Measurements from ENCODE around the gene C1orf35.

C1orf35 gene

DNA sequence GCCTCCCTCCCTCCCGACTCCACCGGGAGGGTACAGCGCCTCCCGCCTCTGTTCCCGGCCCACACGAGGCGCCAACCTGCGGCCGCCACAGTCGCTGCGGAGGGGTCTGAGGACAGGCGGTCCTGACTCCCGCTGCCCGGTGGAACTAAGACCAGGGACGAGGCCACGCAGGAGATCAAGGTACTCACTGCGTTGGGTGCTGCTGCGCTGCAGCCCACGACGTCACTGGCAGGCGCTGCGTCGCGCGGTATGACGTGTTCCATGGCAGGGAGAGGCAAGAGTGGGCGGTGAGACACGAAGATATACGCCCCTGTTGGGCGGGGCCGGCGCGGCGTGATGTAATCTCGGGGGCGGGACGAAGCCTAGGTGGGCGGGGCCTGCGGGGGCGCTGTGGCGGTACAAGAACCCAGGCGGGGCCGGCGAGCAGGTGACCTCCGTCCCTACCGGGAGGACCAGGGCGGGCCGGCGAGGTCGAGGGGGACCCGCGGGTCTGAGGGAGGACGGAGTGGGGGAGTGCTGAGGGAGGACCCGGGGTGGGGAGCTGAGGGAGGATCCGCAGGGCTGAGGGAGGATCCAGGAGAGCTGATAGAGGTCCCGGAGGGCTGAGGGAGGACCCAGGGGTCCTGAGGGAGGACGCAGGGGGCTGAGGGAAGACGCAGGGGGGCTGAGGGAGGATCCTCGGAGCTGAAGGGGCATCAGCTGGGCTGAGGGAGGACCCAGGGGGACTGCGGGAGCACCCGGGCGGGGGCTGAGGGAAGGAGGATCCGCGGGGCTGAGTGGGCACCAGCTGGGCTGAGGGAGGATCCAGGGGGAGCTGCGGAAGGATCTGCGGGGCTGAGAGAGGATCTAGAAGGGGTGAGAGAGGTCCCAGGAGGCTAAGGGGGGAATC, 6.2 kb upstream of the C1orf35 start, which contains the start of gene MRPL55:
TSS of gene MRPL55 (minus strand) at position 227 of the 889 bp plus-strand sequence. CDS start 1,039 bp downstream, outside the sequence.
- peak; percentile 96 to 97 for DNase-seq

- no peak for DNase-seq
Observed at GRCh38 chr1:228108742-228109072, 5.6 kb upstream of the C1orf35 start.

DNA sequence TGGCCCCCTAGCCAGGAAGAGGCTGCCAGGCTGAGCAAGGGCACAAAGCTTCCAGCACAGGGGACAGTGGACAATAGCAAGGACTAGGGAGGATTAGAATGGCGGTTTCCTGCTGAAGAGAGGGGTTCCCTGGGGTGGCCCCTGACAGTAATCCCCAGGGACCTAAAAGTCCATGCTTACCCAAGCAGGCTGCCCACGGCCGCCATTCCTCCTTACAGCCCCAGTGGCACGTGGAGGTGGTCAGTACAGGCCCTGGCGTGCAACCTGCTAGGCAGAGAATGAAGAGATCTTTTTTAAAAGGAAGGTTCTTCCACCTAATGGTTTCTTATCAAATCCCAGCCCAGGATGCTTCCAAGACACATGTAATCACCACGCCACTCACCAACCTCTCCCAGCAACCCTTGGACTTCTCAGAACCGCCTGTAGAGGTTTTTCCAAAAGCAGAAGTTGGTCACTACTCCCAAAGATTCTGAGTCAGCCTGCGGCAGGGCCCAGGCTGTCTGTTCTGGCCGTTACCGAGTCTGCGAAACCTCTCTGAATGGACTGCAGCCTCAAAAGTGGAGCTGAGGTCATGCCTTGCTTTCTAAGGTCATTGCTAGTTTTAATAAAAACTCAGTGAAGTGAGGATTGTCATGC, 5.0 kb upstream of the C1orf35 start:
- DNase-seq, result no peak

DNA sequence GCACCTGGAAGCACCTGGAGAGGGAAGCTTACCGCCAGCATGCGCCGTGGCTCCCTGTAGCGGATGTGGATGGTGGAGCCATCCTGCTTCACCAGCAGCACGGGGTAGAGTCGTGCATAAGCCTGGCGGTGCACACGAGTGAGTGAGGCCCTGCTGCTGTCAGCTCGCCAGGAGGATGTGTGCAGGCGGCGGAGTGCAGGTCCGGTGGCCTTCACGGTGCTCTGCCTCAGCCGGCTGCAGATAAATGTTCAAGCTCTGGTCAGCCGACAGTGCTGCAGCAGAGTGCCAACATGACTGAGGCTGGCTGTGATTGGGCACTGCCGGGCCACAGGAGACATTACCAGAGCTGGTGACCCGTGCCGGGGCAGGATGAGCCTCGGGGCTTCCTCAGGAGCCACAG, 4.5 kb upstream of the C1orf35 start:
- DNase-seq, result no peak

DNA sequence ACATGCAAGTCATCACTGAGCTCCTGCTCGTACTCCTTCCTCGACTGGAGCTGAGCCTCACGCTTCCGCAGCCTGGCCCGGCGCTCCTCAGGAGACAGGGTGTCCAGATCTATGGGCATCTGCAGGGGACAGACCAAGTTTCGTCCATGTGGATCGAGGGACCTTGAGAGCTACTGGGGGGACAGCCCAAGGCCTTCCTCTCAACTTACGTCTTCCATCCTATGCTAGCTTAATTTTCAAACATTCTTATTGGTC, 3.6 kb upstream of the C1orf35 start:
- no peak for DNase-seq

DNA sequence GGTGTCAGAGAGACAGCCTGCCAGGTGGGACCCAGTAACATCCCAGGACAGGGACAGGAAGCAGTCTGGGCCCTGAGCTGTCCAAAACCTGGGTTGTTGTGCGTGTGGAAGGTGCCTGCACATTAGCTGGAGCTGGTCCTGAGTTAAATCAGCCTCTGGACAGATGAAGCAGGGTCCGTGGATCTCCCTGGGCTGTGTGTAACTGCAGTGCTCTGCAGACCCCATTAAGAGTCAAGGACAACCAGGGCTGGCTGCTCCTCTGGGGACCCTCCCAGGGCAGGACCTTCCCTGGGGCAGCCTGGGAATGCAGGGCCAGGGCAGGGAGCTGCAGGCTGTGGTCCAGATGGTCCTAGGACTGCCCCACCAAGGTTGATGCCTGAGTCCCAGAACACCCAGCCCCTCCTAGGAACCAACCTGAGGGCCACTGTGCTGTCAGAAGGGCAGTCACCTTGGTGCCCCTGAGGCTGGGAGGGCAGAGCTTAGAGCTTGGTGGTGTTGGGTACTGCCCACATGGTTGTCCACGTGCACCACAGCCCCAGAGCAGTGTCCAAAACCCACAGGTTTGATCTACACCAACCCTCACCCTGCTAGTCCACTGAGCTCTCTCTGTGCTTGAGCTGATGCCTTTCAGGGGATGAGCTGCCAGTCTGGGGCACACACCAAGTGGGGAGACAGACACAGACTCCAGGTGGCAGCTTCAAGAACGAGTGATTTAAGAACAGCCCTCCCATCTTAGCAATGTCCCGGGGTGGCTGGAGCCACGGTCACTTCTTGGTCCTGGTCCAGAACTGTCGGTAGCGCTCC, 3.1 kb upstream of the C1orf35 start:
- DNase-seq, result no peak

DNA sequence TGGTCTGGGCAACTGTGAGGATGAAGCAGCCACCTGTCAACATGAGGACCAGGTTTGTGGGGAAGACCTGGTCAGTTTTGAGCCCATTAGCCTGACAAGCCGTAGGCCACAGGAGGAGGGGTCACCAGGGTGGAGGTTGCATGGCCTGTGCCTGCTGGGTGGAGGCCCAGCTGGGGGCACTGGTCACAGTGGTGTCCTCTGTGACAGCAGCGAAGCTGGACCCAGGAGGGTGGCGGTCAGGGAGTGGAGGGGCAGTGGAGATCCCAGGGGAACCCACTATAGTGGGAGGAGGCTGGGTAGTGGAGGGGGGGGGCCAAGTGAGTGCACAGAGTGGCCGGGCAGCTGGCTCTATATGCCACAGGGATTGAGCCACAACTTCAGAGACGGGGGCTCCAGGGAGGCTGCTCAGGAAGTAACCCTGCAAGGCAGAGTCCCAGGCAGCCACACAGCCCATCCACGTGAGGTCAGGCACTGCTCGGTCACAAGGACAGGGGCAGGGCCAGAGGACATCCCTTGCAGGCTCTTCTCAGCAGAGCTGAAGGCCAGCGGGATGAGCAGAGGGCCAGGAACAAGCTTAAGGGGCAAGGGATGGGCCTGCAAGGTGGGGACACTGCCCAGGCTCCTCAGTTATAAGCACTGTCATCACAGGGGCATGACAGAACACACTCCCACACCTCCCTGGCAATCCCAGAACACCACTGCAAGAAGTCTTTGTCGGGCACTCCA, 2.3 kb upstream of the C1orf35 start:
- no peak for DNase-seq

GRCh38 chr1:228104526-228105269, 1.6 kb upstream of the C1orf35 start:
- no peak for DNase-seq

GRCh38 chr1:228101994-228102790, 933 bp downstream of the C1orf35 start:
- DNase-seq, result peak; percentile 28 to 39

DNA sequence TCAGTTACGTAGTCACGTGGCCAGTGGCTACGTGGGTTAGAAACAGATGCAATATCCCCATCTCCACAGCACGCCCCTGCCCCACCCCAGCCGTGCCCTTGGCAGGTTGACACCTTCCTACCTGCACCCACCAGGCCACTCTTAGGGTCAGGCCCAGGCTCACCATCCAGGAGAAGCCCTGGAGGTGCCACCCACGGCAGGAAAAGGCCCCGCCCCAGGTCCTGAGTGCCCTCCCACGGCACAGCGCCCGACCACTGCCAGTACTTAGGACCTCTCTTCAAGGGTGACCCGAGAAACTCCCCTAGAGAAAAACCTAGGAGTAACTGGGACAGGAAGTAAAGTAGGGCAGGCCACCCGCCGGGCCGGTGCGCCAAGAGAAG, 1.5 kb downstream of the C1orf35 start:
- no peak for DNase-seq

DNA sequence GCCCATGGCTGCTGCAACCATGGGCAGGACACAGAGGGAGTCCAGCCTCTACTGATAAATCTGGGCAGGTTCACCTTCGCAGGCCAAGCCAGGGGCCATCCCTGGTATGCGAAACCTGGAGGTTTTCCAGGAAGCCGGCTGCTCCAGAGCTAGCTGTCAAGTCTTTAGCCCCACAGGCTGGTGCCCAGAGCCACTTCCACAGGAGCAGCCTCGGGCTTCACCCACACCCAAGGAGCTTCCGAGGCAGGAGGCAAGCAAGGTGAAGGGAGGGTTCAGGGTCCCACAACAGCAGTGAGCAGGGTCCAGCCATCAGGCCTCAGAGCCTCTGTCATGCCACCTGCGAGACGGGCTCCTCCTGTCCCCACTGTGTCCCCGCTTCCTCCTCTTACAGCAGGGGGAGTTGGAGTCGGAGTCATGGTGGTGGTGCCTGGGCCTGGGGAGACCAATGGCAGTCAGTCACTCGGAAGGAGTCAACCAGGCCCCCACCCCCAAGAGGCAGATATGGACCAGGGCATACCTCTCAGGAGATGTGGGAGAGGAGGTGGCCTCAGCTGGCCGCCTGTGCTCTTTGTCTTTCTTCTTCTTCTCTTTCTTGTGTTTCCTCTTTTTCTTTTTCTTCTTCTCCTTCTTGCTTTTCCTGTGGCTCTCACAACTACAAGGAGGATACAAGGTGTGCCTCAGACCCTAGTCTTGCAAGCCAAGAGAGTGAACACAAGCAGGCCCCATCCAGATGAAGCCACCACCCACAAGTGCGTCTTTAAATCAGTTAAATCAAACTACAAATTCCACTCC, 2.1 kb downstream of the C1orf35 start:
- DNase-seq, result no peak

GRCh38 chr1:228099331-228099732, 3.8 kb downstream of the C1orf35 start:
- DNase-seq, result no peak

DNA sequence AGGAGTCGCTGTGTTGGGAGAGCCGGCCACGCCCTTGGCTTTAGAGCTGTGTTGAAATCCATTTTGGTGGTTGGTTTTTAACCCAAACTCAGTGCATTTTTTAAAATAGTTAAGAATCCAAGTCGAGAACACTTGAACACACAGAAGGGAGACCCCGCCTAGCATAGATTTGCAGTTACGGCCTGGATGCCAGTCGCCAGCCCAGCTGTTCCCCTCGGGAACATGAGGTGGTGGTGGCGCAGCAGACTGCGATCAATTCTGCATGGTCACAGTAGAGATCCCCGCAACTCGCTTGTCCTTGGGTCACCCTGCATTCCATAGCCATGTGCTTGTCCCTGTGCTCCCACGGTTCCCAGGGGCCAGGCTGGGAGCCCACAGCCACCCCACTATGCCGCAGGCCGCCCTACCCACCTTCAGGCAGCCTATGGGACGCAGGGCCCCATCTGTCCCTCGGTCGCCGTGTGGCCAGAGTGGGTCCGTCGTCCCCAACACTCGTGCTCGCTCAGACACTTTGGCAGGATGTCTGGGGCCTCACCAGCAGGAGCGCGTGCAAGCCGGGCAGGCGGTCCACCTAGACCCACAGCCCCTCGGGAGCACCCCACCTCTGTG, 4.7 kb downstream of the C1orf35 start:
- no peak for DNase-seq

- DNase-seq, result no peak
Observed at GRCh38 chr1:228097333-228098081, 5.6 kb downstream of the C1orf35 start.

- no peak for DNase-seq
Observed at GRCh38 chr1:228096416-228097332, 6.5 kb downstream of the C1orf35 start.

DNA sequence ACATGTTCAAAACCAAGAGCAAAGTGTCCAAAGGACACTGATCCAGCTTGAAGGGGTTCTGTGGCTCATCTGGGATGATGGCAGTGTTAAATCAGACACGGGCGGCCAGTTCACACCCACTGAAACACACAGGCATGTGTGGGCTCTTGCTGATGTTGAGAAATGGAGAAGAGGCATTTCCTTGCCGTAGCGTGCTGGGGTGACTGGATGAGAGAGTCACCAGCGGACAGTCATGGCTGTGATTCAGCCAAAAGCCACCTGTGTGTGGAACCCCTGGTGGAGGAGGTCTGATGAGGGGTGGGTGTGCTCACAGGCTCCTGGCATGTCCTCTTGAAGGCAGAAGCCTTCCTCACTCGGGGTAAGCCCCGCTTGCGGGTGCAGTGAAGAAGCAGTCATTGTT, 7.2 kb downstream of the C1orf35 start:
- no peak for DNase-seq

DNA sequence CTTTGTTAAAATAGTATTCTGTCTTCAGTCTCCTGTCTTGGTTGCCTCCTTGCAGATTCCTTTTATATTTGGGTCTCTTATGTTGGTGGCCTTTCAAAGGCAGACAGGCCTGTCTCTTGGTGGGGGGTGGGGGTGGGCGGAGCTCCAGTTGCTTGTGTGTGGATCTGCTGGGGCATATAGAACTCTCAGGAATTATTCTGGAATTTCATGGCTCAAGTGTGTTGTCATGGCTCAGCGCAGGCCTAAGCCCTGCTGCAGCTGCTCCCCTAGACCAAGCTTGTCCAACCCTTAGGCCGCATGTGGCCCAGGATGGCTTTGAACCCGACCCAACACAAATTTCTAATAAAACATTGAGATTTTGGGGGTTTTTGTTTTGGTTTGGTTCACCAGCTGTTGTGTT, 8.0 kb downstream of the C1orf35 start:
- no peak for DNase-seq

- DNase-seq, result no peak
Observed at GRCh38 chr1:228094432-228095016, 8.6 kb downstream of the C1orf35 start.
